ENCODE results near the gene LTBP3. TPM values are rescaled to one million over a fixed set of nuclear protein-coding genes. Genes with fewer than 3 reads are reported as not detected.

LTBP3 gene
- total and polyA plus RNA-seq, 9 of the 15 experiments (the other 6 are each of a cell fraction or from before 2014, with no cell fraction given) = 0.06 to 20.5 (median 4.8) TPM

DNA sequence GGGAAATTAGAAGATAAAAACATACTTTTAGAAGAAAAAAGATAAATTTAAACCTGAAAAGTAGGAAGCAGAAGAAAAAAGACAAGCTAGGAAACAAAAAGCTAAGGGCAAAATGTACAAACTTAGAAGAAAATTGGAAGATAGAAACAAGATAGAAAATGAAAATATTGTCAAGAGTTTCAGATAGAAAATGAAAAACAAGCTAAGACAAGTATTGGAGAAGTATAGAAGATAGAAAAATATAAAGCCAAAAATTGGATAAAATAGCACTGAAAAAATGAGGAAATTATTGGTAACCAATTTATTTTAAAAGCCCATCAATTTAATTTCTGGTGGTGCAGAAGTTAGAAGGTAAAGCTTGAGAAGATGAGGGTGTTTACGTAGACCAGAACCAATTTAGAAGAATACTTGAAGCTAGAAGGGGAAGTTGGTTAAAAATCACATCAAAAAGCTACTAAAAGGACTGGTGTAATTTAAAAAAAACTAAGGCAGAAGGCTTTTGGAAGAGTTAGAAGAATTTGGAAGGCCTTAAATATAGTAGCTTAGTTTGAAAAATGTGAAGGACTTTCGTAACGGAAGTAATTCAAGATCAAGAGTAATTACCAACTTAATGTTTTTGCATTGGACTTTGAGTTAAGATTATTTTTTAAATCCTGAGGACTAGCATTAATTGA lies 58.3 kb downstream of the LTBP3 start (continued):
- no peak for TF ChIP-seq ZNF146 (CRISPR knock-in tag; IDR thresholded peaks at IDR 0.05; ENCODE audit: unreplicated experiment)
- TF ChIP-seq CBX1 (IDR thresholded peaks at IDR 0.05; ENCODE audit: low read depth) = no peak
- TF ChIP-seq ZNF551 (CRISPR knock-in tag; IDR thresholded peaks at IDR 0.05) = peak; percentile 65; the same call in 1 of the 2 replicates
- no peak for TF ChIP-seq ZNF316 (IDR thresholded peaks at IDR 0.05)
- TF ChIP-seq, protein P1, sequence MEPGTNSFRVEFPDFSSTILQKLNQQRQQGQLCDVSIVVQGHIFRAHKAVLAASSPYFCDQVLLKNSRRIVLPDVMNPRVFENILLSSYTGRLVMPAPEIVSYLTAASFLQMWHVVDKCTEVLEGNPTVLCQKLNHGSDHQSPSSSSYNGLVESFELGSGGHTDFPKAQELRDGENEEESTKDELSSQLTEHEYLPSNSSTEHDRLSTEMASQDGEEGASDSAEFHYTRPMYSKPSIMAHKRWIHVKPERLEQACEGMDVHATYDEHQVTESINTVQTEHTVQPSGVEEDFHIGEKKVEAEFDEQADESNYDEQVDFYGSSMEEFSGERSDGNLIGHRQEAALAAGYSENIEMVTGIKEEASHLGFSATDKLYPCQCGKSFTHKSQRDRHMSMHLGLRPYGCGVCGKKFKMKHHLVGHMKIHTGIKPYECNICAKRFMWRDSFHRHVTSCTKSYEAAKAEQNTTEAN (CRISPR knock-in tag; IDR thresholded peaks at IDR 0.05) = no peak
- TF ChIP-seq, protein P2, sequence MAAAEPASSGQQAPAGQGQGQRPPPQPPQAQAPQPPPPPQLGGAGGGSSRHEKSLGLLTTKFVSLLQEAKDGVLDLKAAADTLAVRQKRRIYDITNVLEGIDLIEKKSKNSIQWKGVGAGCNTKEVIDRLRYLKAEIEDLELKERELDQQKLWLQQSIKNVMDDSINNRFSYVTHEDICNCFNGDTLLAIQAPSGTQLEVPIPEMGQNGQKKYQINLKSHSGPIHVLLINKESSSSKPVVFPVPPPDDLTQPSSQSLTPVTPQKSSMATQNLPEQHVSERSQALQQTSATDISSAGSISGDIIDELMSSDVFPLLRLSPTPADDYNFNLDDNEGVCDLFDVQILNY (CRISPR knock-in tag; IDR thresholded peaks at IDR 0.05) = no peak
- TF ChIP-seq HDAC2 (IDR thresholded peaks at IDR 0.05) = no peak
- no peak for TF ChIP-seq ZFP1 (CRISPR knock-in tag; IDR thresholded peaks at IDR 0.05)
- TF ChIP-seq, protein P3, sequence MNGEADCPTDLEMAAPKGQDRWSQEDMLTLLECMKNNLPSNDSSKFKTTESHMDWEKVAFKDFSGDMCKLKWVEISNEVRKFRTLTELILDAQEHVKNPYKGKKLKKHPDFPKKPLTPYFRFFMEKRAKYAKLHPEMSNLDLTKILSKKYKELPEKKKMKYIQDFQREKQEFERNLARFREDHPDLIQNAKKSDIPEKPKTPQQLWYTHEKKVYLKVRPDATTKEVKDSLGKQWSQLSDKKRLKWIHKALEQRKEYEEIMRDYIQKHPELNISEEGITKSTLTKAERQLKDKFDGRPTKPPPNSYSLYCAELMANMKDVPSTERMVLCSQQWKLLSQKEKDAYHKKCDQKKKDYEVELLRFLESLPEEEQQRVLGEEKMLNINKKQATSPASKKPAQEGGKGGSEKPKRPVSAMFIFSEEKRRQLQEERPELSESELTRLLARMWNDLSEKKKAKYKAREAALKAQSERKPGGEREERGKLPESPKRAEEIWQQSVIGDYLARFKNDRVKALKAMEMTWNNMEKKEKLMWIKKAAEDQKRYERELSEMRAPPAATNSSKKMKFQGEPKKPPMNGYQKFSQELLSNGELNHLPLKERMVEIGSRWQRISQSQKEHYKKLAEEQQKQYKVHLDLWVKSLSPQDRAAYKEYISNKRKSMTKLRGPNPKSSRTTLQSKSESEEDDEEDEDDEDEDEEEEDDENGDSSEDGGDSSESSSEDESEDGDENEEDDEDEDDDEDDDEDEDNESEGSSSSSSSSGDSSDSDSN (IDR thresholded peaks at IDR 0.05; ENCODE audit: borderline replicate concordance in 1 of 2, low read depth in 2 of 2, low read length in 2 of 2) = no peak
- TF ChIP-seq IRF2 (CRISPR knock-in tag; IDR thresholded peaks at IDR 0.05) = no peak
- no peak for TF ChIP-seq ILK (tag; IDR thresholded peaks at IDR 0.05; ENCODE audit: borderline replicate concordance, low read depth)
- TF ChIP-seq TBP (optimal IDR thresholded peaks at IDR 0.05; ENCODE audit: low read depth, low read length) = no peak
- no peak for TF ChIP-seq ZNF217 (CRISPR knock-in tag; IDR thresholded peaks at IDR 0.05)
- TF ChIP-seq NFYB (IDR thresholded peaks at IDR 0.05; ENCODE audit: extremely low read depth, insufficient read length) = no peak
- no peak for TF ChIP-seq BRD4 (IDR thresholded peaks at IDR 0.05)
- TF ChIP-seq, protein P4, sequence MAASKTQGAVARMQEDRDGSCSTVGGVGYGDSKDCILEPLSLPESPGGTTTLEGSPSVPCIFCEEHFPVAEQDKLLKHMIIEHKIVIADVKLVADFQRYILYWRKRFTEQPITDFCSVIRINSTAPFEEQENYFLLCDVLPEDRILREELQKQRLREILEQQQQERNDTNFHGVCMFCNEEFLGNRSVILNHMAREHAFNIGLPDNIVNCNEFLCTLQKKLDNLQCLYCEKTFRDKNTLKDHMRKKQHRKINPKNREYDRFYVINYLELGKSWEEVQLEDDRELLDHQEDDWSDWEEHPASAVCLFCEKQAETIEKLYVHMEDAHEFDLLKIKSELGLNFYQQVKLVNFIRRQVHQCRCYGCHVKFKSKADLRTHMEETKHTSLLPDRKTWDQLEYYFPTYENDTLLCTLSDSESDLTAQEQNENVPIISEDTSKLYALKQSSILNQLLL (CRISPR knock-in tag; IDR thresholded peaks at IDR 0.05; ENCODE audit: borderline replicate concordance) = no peak
- no peak for TF ChIP-seq ZKSCAN3 (CRISPR knock-in tag; IDR thresholded peaks at IDR 0.05)
- TF ChIP-seq, protein P5, sequence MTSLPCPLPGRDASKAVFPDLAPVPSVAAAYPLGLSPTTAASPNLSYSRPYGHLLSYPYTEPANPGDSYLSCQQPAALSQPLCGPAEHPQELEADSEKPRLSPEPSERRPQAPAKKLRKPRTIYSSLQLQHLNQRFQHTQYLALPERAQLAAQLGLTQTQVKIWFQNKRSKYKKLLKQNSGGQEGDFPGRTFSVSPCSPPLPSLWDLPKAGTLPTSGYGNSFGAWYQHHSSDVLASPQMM (CRISPR knock-in tag; IDR thresholded peaks at IDR 0.05) = no peak
- TF ChIP-seq ZSCAN32 (CRISPR knock-in tag; IDR thresholded peaks at IDR 0.05) = peak; percentile 79; the same call in 1 of the 2 replicates
- no peak for TF ChIP-seq NEUROD1 (IDR thresholded peaks at IDR 0.05; ENCODE audit: borderline replicate concordance, low read depth, low read length, partially characterized antibody)
- TF ChIP-seq ZNF224 (CRISPR knock-in tag; IDR thresholded peaks at IDR 0.05) = no peak
- TF ChIP-seq ETV5 (CRISPR knock-in tag; IDR thresholded peaks at IDR 0.05; ENCODE audit: low read depth) = no peak
- TF ChIP-seq TAF1 (IDR thresholded peaks at IDR 0.05; ENCODE audit: control insufficient read depth, extremely low read depth, insufficient read depth, low read length, severe bottlenecking) = no peak
